ENCODE results near the gene CD70. TPM values are rescaled to one million over a fixed set of nuclear protein-coding genes. Genes with fewer than 3 reads are reported as not detected.
"Not testable (repeated sequence)": the region's sequence is repeated elsewhere in the genome, so short reads cannot be mapped to it uniquely, and the experiment has no call there.

The CD70 gene
- total RNA-seq, 3 donors from 2014 or later: 1.0 TPM; not detected in 2

DNA sequence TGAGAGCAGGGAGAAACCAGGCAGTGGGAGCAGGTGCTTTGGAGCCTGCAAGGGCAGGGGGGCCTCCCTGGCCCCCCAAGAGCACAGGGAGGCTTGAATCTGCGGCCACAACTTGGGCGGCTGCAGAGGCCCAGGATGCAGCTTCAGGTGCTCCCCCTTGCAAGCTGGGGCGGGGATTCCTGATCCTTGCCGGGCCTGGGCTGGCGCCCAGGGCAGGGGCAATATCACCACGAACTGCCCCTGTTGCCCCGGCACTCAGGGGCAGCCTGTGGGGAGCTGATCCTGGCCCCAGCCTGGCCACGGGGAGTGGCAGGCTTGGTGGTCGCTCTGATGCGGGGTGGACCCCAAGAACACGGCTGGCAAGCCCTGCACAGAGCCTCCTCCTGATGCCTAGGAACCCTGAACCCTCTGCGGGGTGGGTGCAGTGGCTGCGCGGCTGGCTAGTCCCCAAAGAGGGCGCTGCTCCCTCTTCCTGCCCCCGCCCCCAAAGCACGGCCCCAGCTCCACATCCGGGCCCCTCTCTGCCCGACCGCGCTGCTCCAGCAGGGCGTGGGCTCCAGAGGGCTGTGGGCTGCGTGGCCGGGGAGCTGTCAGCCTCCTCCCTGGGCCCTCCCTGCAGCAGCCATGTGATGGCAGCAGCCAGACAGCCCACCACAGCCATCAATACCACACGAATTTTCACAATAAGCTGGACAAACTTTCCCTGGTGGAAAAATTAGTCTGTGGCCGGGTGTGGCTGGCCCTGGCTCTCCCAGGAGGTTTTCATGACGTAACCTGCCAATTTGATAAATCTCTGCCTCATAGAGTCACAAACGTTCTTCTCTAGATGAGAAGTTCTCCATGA lies 39.1 kb downstream of the CD70 start:
- DNase-seq: peak in 2 of 3 donors; percentile 50 to 71
- TF ChIP-seq, protein P1, sequence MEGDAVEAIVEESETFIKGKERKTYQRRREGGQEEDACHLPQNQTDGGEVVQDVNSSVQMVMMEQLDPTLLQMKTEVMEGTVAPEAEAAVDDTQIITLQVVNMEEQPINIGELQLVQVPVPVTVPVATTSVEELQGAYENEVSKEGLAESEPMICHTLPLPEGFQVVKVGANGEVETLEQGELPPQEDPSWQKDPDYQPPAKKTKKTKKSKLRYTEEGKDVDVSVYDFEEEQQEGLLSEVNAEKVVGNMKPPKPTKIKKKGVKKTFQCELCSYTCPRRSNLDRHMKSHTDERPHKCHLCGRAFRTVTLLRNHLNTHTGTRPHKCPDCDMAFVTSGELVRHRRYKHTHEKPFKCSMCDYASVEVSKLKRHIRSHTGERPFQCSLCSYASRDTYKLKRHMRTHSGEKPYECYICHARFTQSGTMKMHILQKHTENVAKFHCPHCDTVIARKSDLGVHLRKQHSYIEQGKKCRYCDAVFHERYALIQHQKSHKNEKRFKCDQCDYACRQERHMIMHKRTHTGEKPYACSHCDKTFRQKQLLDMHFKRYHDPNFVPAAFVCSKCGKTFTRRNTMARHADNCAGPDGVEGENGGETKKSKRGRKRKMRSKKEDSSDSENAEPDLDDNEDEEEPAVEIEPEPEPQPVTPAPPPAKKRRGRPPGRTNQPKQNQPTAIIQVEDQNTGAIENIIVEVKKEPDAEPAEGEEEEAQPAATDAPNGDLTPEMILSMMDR (IDR thresholded peaks at IDR 0.05): no peak

DNA sequence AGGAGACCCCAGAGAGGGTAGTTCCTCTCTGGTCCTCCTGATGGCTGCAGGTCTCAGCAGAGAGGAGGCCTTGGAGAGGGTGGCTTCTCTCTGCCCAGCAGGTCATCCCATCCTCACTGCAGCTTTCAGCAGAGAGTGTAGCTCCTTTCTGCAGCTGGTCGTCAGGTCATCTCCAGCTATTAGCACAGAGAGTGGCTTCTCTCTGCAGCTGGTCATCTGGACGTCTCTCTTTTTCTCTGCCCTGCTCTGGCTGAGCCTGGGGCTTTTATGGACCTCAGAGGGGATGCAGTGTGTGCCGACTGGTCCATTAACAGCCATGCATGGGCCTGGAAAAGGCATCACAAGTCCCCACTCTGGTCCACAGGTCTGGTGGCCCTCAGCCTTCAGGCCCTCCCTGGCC lies 39.9 kb downstream of the CD70 start:
- intact Hi-C loops (cut with DNase I, micrococcal nuclease): no loop called here
- TF ChIP-seq, protein P1 (IDR thresholded peaks at IDR 0.05): no peak
- no peak for ATAC-seq
- H3K9me3 ChIP-seq: peaks cover 5% of the 10 kb centered on the region
- no peak overlapping the region for H3K4me3 ChIP-seq
- H3K36me3 ChIP-seq (ENCODE audit: low read depth): no peaks in the 10 kb centered on the region
- no peak for DNase-seq
- H3K4me1 ChIP-seq (ENCODE audit: low read depth): no peaks in the 10 kb centered on the region

More for the DNA sequence above, 39.1 kb downstream of the CD70 start:
- peaks cover 5% of the 10 kb centered on the region for H3K9me3 ChIP-seq
- ATAC-seq: peak; percentile 83
- no peaks in the 10 kb centered on the region for H3K36me3 ChIP-seq (ENCODE audit: low read depth)
- no peak overlapping the region for H3K4me3 ChIP-seq
- H3K4me1 ChIP-seq (ENCODE audit: low read depth): no peaks in the 10 kb centered on the region
- intact Hi-C loops (cut with DNase I, micrococcal nuclease): no loop called here

DNA sequence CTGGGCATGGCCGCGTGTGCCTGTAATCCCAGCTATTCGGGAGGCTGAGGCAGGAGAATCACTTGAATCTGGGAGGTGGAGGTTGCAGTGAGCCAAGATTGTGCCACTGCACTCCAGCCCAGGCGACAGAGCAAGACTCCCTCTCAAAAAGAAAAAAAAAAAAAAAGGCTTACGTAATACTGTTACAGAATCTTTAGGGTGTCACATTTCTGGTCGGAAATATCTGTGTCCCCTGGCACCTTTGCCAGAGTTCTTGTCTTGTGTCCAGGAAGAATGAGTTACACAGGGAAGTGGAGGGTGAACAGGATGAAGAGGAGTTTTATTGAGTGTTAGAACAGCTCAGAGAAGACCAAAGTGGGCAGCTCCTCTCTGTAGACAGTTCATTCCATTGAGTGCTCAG lies 40.3 kb downstream of the CD70 start:
- H3K9me3 ChIP-seq; DNase-seq; ATAC-seq; H3K36me3 ChIP-seq (ENCODE audit: low read depth); H3K4me1 ChIP-seq (ENCODE audit: low read depth); H3K4me3 ChIP-seq; intact Hi-C loops (cut with DNase I, micrococcal nuclease): not testable (repeated sequence)

DNA sequence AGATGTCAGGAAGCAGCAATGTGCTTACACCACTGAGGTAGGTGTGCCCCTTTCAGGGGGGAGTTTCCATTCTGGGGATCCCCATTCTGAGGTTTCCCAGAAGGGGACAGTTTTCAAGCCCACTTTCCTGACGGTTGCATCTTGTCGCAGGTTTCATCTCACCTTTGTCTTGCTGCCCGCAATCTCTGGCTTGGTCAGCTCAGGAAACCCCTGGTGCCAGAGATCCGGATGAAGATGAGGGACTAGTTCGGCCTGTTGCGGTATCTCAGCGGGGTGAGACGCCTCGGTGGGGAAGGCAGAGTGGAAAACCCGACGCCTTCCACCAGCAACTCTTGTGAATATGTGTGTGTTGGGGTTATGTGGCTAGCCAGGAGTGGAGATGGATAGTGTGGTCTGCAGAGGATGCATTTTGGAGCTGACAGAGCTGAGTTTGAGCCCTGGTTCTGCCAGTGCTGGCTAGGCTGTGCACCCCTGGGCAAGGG lies 47.0 kb downstream of the CD70 start:
- H3K9me3 ChIP-seq: peaks cover 5% of the 10 kb centered on the region
- TF ChIP-seq, protein P1 (IDR thresholded peaks at IDR 0.05): no peak
- ATAC-seq (no peak), DNase-seq (no peak)
- no peaks in the 10 kb centered on the region for H3K4me1 ChIP-seq (ENCODE audit: low read depth)
- intact Hi-C loops (cut with DNase I, micrococcal nuclease): no loop called here
- no peaks in the 10 kb centered on the region for H3K36me3 ChIP-seq (ENCODE audit: low read depth)
- H3K4me3 ChIP-seq: no peak overlapping the region

DNA sequence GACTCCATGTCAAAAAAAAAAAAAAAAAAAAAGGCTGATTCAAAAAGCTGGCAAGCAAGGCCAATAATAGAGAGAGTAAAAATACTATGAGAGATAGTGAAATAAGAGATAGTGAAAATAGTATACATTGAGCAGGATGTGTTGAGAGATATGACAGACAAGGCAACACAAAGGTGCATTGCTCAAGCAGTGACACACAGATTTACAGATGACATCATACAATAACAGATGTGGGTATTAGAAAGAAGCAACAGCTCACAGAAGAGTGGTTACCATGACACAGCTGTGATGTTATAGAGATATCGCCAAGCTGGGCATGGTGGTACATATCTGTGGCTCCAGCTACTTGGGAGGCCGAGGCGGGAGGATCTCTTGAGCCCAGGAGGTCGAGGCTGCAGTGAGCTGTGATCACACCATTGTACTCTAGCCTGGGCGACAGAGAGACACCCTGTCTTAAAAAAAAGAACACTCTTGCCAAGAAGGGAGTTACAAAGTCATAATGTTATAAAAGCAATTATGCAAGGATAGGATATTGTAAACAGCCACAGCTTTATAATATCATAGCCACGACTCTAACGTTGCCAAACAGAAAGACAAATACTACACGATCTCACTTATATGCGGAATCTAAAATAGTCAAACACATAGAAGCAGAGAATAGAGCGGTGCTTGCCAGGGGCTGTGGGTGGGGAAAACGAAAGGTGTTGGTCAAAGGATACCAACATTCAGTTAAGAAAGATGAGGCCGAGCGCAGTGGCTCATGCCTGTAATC lies 49.8 kb downstream of the CD70 start:
- Histone ChIP-seq H3K4me3 (no peak overlapping the region), H3K9me3 (no peaks in the 10 kb centered on the region), H3K36me3 (ENCODE audit: low read depth) (no peaks in the 10 kb centered on the region), H3K4me1 (ENCODE audit: low read depth) (peaks cover 9% of the 10 kb centered on the region)
- ATAC-seq: peak; percentile 34
- TF ChIP-seq, protein P1 (IDR thresholded peaks at IDR 0.05): no peak
- intact Hi-C loops (cut with DNase I, micrococcal nuclease): no loop called here
- no peak for DNase-seq

DNA sequence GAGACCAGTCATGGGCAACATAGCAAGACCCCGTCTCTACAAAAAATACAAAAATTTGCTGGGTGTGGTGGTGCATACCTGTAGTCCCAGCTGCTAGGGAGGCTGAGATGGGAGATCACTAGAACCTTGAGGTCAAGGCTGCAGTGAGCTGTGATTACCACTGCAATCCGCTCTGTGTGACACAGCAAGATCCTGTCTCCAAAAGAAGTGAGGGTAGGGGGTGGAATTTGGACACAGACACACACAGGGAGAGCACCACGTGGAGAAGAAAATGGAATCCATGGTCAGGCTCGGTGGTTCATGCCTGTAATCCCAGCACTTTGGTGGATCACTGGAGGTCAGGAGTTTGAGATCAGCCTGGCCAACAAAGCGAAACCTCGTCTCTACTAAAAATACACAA lies 51.4 kb downstream of the CD70 start:
- no peak overlapping the region for H3K4me3 ChIP-seq
- DNase-seq: no peak
- ATAC-seq: no peak
- H3K9me3 ChIP-seq: no peaks in the 10 kb centered on the region
- TF ChIP-seq, protein P1 (IDR thresholded peaks at IDR 0.05): no peak
- intact Hi-C loops (cut with DNase I, micrococcal nuclease): no loop called here
- H3K4me1 ChIP-seq (ENCODE audit: low read depth): peaks cover 10% of the 10 kb centered on the region
- no peaks in the 10 kb centered on the region for H3K36me3 ChIP-seq (ENCODE audit: low read depth)

Measured in mucosa of descending colon (tissue), 3 donors.